A549 (cell line): Measurements from ENCODE around the gene PLAC1. TPM values are rescaled to one million over a fixed set of nuclear protein-coding genes. Genes with fewer than 3 reads are reported as not detected.

Experiments
- ATAC-seq, 2 experiments: fragments of 200-7000 bp in 1 of 2; fragments of >200 bp in 1 of 2; cut with Nextera tagmentation in 1 of 2; cut with Tn5 transposase in 1 of 2; 3 replicates each; pipeline versions ENCODE4 v1.8.0 to v1.9.1; 2018 to 2020; ENCODE audit warnings: mild to moderate bottlenecking in 1 of 2, moderate library complexity in 1 of 2
- CTCF ChIA-PET: fragments of 300-600 bp; sonication (Branson Sonifier 250); formaldehyde crosslinking; extraction: SDS; loops from one replicate; lab custom pipeline; 2021; ENCODE audit warnings: antibody characterized with exemption, inconsistent platforms; lab: Yijun Ruan, JAX
- POLR2A ChIA-PET: fragments of 350-600 bp; formaldehyde crosslinking; extraction: SDS; loops from one replicate; lab custom pipeline; 2021; ENCODE audit warnings: antibody characterized with exemption, inconsistent platforms; lab: Yijun Ruan, JAX
- DNase-seq, 2 experiments: peaks; one replicate each; pipeline versions ENCODE4 v3.0.0 to v3.0.0-alpha.2; 2011 to 2016; ENCODE audit warnings: low read depth in 1 of 2, low spot score in 1 of 2
- FAIRE-seq: peaks from 2 replicates; lab custom pipeline; 2011; peaks lifted over from hg19 to GRCh38; lab: Jason Lieb, UNC
- H3K27ac ChIP-seq, 2 experiments: fragments of >200 bp; sonication (Bioruptor Twin); formaldehyde crosslinking; 3 replicates each; pipeline ENCODE4 v1.5.1; 2016 to 2017
- H3K4me1 ChIP-seq: fragments of >200 bp; sonication (Bioruptor Twin); formaldehyde crosslinking; 3 replicates; pipeline ENCODE4 v1.6.1; 2016
- H3K4me2 ChIP-seq: fragments of >200 bp; sonication (Bioruptor Twin); formaldehyde crosslinking; 3 replicates; pipeline ENCODE4 v1.6.1; 2016
- H3K4me3 ChIP-seq: fragments of >200 bp; sonication (Bioruptor Twin); formaldehyde crosslinking; 3 replicates; pipeline ENCODE4 v1.5.1; 2016
- H3K9me3 ChIP-seq: fragments of >200 bp; sonication (Bioruptor Twin); formaldehyde crosslinking; 3 replicates; pipeline ENCODE4 v1.6.1; 2016
- CBX2 ChIP-seq: fragments of 200-600 bp; sonication (generic); IDR thresholded peaks from 2 replicates; pipeline ENCODE4 v1.6.1; 2016; ENCODE audit warnings: low read depth, mild to moderate bottlenecking, borderline replicate concordance
- CBX8 ChIP-seq: fragments of 200-600 bp; sonication (generic); IDR thresholded peaks from 2 replicates; pipeline ENCODE4 v1.6.1; 2016
- CHD4 ChIP-seq: fragments of 200-600 bp; sonication (generic); IDR thresholded peaks from 2 replicates; pipeline ENCODE4 v1.6.1; 2016; ENCODE audit warnings: antibody characterized with exemption, mild to moderate bottlenecking, borderline replicate concordance
- EHF ChIP-seq: fragments of 250-450 bp; sonication (Bioruptor Pico); IDR thresholded peaks from 2 replicates; pipeline ENCODE4 v1.5.0; 2020; ENCODE audit warnings: mild to moderate bottlenecking
- ELK1 ChIP-seq: fragments of 150-350 bp; IDR thresholded peaks from 2 replicates; pipeline ENCODE4 v1.6.1; 2014; ENCODE audit warnings: low read depth, mild to moderate bottlenecking, low read length
- EP300 ChIP-seq, 2 experiments: fragments of >200 bp; sonication (Bioruptor Twin); formaldehyde crosslinking; IDR thresholded peaks; 2 replicates in 1 of 2; 3 replicates in 1 of 2; pipeline ENCODE4 v1.6.1; 2016 to 2017
- FOSL2 ChIP-seq, 2 experiments: fragments of 450-650 bp in 1 of 2; fragments of >200 bp in 1 of 2; sonication (Bioruptor Twin) in 1 of 2; formaldehyde crosslinking; IDR thresholded peaks; 2 replicates each; pipeline versions ENCODE4 v1.5.0 to v1.6.1; 2016 to 2020; ENCODE audit warnings: mild to moderate bottlenecking in 1 of 2, moderate library complexity in 1 of 2
- FOXS1 ChIP-seq: fragments of 250-450 bp; sonication (Bioruptor Pico); IDR thresholded peaks from 2 replicates; pipeline ENCODE4 v1.5.0; 2020; ENCODE audit warnings: mild to moderate bottlenecking, moderate library complexity
- GATA3 ChIP-seq: IDR thresholded peaks from 2 replicates; pipeline ENCODE4 v1.6.1; 2012; ENCODE audit warnings: borderline replicate concordance
- HEYL ChIP-seq: fragments of 250-450 bp; sonication (Bioruptor Pico); IDR thresholded peaks from 2 replicates; pipeline ENCODE4 v1.8.0; 2021; ENCODE audit warnings: mild to moderate bottlenecking, moderate library complexity
- HOXB5 ChIP-seq: fragments of 250-450 bp; sonication (Bioruptor Pico); IDR thresholded peaks from 2 replicates; pipeline ENCODE4 v1.5.0; 2020; ENCODE audit warnings: mild to moderate bottlenecking, moderate library complexity
- KDM1A ChIP-seq: fragments of 200-600 bp; sonication (generic); IDR thresholded peaks from 2 replicates; pipeline ENCODE4 v1.6.1; 2016; ENCODE audit warnings: low read depth, mild to moderate bottlenecking
- MAFK ChIP-seq: fragments of 450-650 bp; IDR thresholded peaks from 2 replicates; pipeline ENCODE4 v1.6.1; 2014; ENCODE audit not compliant: partially characterized antibody
- MAX ChIP-seq: IDR thresholded peaks from 2 replicates; pipeline ENCODE4 v1.6.1; 2012
- MAZ ChIP-seq: fragments of 150-350 bp; IDR thresholded peaks from 2 replicates; pipeline ENCODE4 v1.6.1; 2014; ENCODE audit warnings: antibody characterized with exemption, low read depth, low read length, borderline replicate concordance
- MYC ChIP-seq: IDR thresholded peaks from 2 replicates; pipeline ENCODE4 v1.6.1; 2012; ENCODE audit warnings: mild to moderate bottlenecking, inconsistent platforms, low read length, improper control_type of control experiment, borderline replicate concordance
- NPAS2 ChIP-seq: fragments of 250-450 bp; sonication (Bioruptor Pico); IDR thresholded peaks from 2 replicates; pipeline ENCODE4 v1.8.0; 2022; ENCODE audit warnings: mild to moderate bottlenecking, moderate library complexity, borderline replicate concordance
- NR3C1 ChIP-seq: fragments of >200 bp; sonication (Bioruptor Twin); formaldehyde crosslinking; IDR thresholded peaks from 3 replicates; pipeline ENCODE4 v1.6.1; 2017
- POLR2AphosphoS2 ChIP-seq: conservative IDR thresholded peaks from 2 replicates; pipeline ENCODE4 v1.6.1; 2012; ENCODE audit warnings: low read length, improper control_type of control experiment, inconsistent platforms
- RARB ChIP-seq: fragments of 250-450 bp; sonication (Bioruptor Pico); IDR thresholded peaks from 2 replicates; pipeline ENCODE4 v1.8.0; 2021; ENCODE audit warnings: mild to moderate bottlenecking, moderate library complexity
- RNF2 ChIP-seq: fragments of 200-600 bp; sonication (generic); IDR thresholded peaks from 2 replicates; pipeline ENCODE4 v1.6.1; 2016; ENCODE audit warnings: low read depth, mild to moderate bottlenecking, antibody characterized with exemption, moderate library complexity, borderline replicate concordance
- SMC3 ChIP-seq: fragments of >200 bp; sonication (Bioruptor Twin); formaldehyde crosslinking; IDR thresholded peaks from 3 replicates; pipeline ENCODE4 v1.6.1; 2018; ENCODE audit warnings: inconsistent platforms
- ZFP36 ChIP-seq: fragments of 450-650 bp; IDR thresholded peaks from 2 replicates; pipeline ENCODE4 v1.6.1; 2014; ENCODE audit warnings: borderline replicate concordance; ENCODE audit not compliant: partially characterized antibody
- ZNF302 ChIP-seq: fragments of 250-450 bp; sonication (Bioruptor Pico); IDR thresholded peaks from 2 replicates; pipeline ENCODE4 v1.9.0; 2021; ENCODE audit warnings: inconsistent platforms, mild to moderate bottlenecking, moderate library complexity
- ZSCAN20 ChIP-seq: fragments of 250-450 bp; sonication (Bioruptor Pico); IDR thresholded peaks from 2 replicates; pipeline ENCODE4 v1.8.0; 2022; ENCODE audit warnings: mild to moderate bottlenecking, moderate library complexity
- WGBS: methylation state at CpG from one replicate; pipeline ENCODE4 v1.1.6; 2017; ENCODE audit errors: missing lambda C conversion rate; 5-methylcytosine and 5-hydroxymethylcytosine counted together
- polyA plus RNA-seq, 4 experiments: library from polyadenylated mRNA; depleted of rRNA in 3 of 4; stranded (reverse); fragments of >200 nt; fragmentation: RNase III in 1 of 4; extraction: RNeasy Plus Mini Kit Qiagen cat#74134 plus additional on column Dnase treatment in 1 of 4; gene quantifications; 2 replicates in 3 of 4; 3 replicates in 1 of 4; pipeline ENCODE4 v1.2.3, GENCODE V29; 2011 to 2017
- TF ChIP-seq, protein P1 (sequence below): IDR thresholded peaks from 2 replicates; pipeline ENCODE4 v1.6.1; 2012
- TF ChIP-seq, protein P2 (sequence below): IDR thresholded peaks from 2 replicates; pipeline ENCODE4 v1.6.1; 2012; ENCODE audit warnings: low read depth, borderline replicate concordance
- TF ChIP-seq, protein P3 (sequence below): fragments of 250-450 bp; sonication (Bioruptor Pico); IDR thresholded peaks from 2 replicates; pipeline ENCODE4 v1.5.0; 2020; ENCODE audit warnings: low read depth, mild to moderate bottlenecking, moderate library complexity
- TF ChIP-seq, protein P4 (sequence below): fragments of >200 bp; sonication (Bioruptor Twin); formaldehyde crosslinking; IDR thresholded peaks from 3 replicates; pipeline ENCODE4 v1.5.1; 2016

PLAC1 gene
- polyA plus RNA-seq, 2 of the 4 experiments (the other 2 are of a cell fraction), result 0.79 to 2.6 TPM

GRCh38 chrX:134658760-134659023 is 421 bp upstream of the PLAC1 start:
- FAIRE-seq (no peak), ATAC-seq (peak in 1 of 2 experiments; percentile 65; a peak in 2 of 6 replicates), DNase-seq (peak in 1 of 2 experiments; percentile 45)
- no peaks in the 10 kb centered on the region for H3K9me3 ChIP-seq
- peak overlapping the region; percentile 63 to 80 for H3K27ac ChIP-seq
- no peak overlapping the region for H3K4me3 ChIP-seq
- POLR2A ChIA-PET, result no interaction called here
- H3K4me1 ChIP-seq, result peaks cover 27% of the 10 kb centered on the region
- peak overlapping the region; percentile 49 for H3K4me2 ChIP-seq
- CTCF ChIA-PET, result interaction anchor here (1.2 to 1.4 kb wide), 2 partner anchors 95 to 124 kb away, joined by 3 read pairs; no protein-coding TSS in a partner anchor
- WGBS, result 11% methylated on average over 1 of the region's 1 CpG
- TF ChIP-seq, protein P1, sequence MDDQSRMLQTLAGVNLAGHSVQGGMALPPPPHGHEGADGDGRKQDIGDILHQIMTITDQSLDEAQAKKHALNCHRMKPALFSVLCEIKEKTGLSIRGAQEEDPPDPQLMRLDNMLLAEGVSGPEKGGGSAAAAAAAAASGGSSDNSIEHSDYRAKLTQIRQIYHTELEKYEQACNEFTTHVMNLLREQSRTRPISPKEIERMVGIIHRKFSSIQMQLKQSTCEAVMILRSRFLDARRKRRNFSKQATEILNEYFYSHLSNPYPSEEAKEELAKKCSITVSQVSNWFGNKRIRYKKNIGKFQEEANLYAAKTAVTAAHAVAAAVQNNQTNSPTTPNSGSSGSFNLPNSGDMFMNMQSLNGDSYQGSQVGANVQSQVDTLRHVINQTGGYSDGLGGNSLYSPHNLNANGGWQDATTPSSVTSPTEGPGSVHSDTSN, result no peak
- TF ChIP-seq KDM1A (no peak), RNF2 (no peak), HEYL (no peak), FOXS1 (no peak), HOXB5 (CRISPR knock-in tag) (no peak), ZFP36 (no peak), MAX (no peak), MAZ (no peak), RARB (no peak), CBX8 (no peak), FOSL2 (IDR thresholded peaks at IDR 0.05) (no peak), FOSL2 (CRISPR knock-in tag; IDR thresholded peaks at IDR 0.05) (no peak), GATA3 (no peak), EP300 (IDR thresholded peaks at IDR 0.05) (no peak), ZSCAN20 (CRISPR knock-in tag) (no peak), CHD4 (no peak)
- TF ChIP-seq, protein P2, sequence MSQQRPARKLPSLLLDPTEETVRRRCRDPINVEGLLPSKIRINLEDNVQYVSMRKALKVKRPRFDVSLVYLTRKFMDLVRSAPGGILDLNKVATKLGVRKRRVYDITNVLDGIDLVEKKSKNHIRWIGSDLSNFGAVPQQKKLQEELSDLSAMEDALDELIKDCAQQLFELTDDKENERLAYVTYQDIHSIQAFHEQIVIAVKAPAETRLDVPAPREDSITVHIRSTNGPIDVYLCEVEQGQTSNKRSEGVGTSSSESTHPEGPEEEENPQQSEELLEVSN, result no peak
- TF ChIP-seq, protein P3, sequence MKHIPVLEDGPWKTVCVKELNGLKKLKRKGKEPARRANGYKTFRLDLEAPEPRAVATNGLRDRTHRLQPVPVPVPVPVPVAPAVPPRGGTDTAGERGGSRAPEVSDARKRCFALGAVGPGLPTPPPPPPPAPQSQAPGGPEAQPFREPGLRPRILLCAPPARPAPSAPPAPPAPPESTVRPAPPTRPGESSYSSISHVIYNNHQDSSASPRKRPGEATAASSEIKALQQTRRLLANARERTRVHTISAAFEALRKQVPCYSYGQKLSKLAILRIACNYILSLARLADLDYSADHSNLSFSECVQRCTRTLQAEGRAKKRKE (CRISPR knock-in tag), result no peak

- no peak overlapping the region for H3K4me2 ChIP-seq
- H3K4me3 ChIP-seq, result no peak overlapping the region
- WGBS, result 82% methylated on average over 3 of the region's 3 CpGs
- no peak for TF ChIP-seq HOXB5 (CRISPR knock-in tag)
- no peak for TF ChIP-seq KDM1A
- TF ChIP-seq GATA3, result no peak
- TF ChIP-seq ELK1, result no peak
- TF ChIP-seq MYC, result no peak
- no peak for TF ChIP-seq NR3C1
- TF ChIP-seq, protein P4, sequence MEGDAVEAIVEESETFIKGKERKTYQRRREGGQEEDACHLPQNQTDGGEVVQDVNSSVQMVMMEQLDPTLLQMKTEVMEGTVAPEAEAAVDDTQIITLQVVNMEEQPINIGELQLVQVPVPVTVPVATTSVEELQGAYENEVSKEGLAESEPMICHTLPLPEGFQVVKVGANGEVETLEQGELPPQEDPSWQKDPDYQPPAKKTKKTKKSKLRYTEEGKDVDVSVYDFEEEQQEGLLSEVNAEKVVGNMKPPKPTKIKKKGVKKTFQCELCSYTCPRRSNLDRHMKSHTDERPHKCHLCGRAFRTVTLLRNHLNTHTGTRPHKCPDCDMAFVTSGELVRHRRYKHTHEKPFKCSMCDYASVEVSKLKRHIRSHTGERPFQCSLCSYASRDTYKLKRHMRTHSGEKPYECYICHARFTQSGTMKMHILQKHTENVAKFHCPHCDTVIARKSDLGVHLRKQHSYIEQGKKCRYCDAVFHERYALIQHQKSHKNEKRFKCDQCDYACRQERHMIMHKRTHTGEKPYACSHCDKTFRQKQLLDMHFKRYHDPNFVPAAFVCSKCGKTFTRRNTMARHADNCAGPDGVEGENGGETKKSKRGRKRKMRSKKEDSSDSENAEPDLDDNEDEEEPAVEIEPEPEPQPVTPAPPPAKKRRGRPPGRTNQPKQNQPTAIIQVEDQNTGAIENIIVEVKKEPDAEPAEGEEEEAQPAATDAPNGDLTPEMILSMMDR, result no peak
- no peak for TF ChIP-seq EHF
- no peak for TF ChIP-seq MAFK
- no peak for TF ChIP-seq POLR2AphosphoS2
- TF ChIP-seq NPAS2, result no peak
- TF ChIP-seq SMC3, result no peak
- TF ChIP-seq CBX2, result no peak
- TF ChIP-seq MAX, result no peak
- TF ChIP-seq ZNF302, result no peak
- H3K4me1 ChIP-seq, result peaks cover 18% of the 10 kb centered on the region
- FAIRE-seq (no peak), DNase-seq (no peak), ATAC-seq (no peak)
- POLR2A ChIA-PET, result no interaction called here
- peak overlapping the region in 1 of 2 experiments; percentile 32; a peak in 1 of 6 replicates for H3K27ac ChIP-seq
- CTCF ChIA-PET, result interaction anchor here (1.2 kb wide), 1 partner anchor 134 kb away, joined by 3 read pairs; no protein-coding TSS in a partner anchor
- H3K9me3 ChIP-seq, result no peaks in the 10 kb centered on the region
Observed at GRCh38 chrX:134654398-134655012, 3.8 kb downstream of the PLAC1 start.
